K562 (cell line): Measurements from ENCODE around the gene KHSRP. TPM values are rescaled to one million over a fixed set of nuclear protein-coding genes. Genes with fewer than 3 reads are reported as not detected.

Source experiments
- CBFA2T2 ChIP-seq: fragments of 450-650 bp; conservative IDR thresholded peaks from 2 replicates; pipeline ENCODE4 v1.6.1; 2017; ENCODE audit warnings: mild to moderate bottlenecking
- CXXC5 ChIP-seq: fragments of 250-450 bp; sonication (Bioruptor Pico); IDR thresholded peaks from 2 replicates; pipeline ENCODE4 v1.8.0; 2022; ENCODE audit warnings: inconsistent platforms, mild to moderate bottlenecking, moderate library complexity
- E4F1 ChIP-seq: fragments of 250-450 bp; sonication (Bioruptor Pico); IDR thresholded peaks from 2 replicates; pipeline ENCODE4 v1.5.0; 2021; ENCODE audit warnings: mild to moderate bottlenecking, borderline replicate concordance
- EP300 ChIP-seq: IDR thresholded peaks from 2 replicates; pipeline ENCODE4 v1.6.1; 2012; ENCODE audit warnings: low read length, improper control_type of control experiment
- HIVEP1 ChIP-seq: fragments of 250-450 bp; sonication (Bioruptor Pico); IDR thresholded peaks from 2 replicates; pipeline ENCODE4 v1.4.0; 2020; ENCODE audit warnings: mild to moderate bottlenecking
- HMGXB4 ChIP-seq: sonication (generic); formaldehyde crosslinking; IDR thresholded peaks from 2 replicates; pipeline ENCODE4 v1.8.1; 2023; ENCODE audit warnings: mild to moderate bottlenecking, missing genetic modification reagents
- MTA3 ChIP-seq: fragments of 450-650 bp; formaldehyde crosslinking; IDR thresholded peaks from 2 replicates; pipeline ENCODE4 v1.6.1; 2017; ENCODE audit warnings: mild to moderate bottlenecking, borderline replicate concordance
- NCOR1 ChIP-seq: fragments of 450-650 bp; IDR thresholded peaks from 2 replicates; pipeline ENCODE4 v1.6.1; 2016; ENCODE audit warnings: mild to moderate bottlenecking, moderate library complexity
- NFXL1 ChIP-seq: fragments of 450-650 bp; formaldehyde crosslinking; IDR thresholded peaks from 2 replicates; pipeline ENCODE4 v1.4.0; 2021; ENCODE audit warnings: mild to moderate bottlenecking
- RB1 ChIP-seq: fragments of 450-650 bp; IDR thresholded peaks from 2 replicates; pipeline ENCODE4 v1.6.1; 2017; ENCODE audit warnings: low read depth, mild to moderate bottlenecking
- SAFB ChIP-seq: fragments of 200-400 bp; formaldehyde crosslinking; IDR thresholded peaks from 2 replicates; pipeline ENCODE4 v1.6.1; 2017; ENCODE audit warnings: low read depth, low read length, borderline replicate concordance
- SNIP1 ChIP-seq: fragments of 450-650 bp; IDR thresholded peaks from 2 replicates; pipeline ENCODE4 v1.7.1; 2017; ENCODE audit warnings: low read depth, mild to moderate bottlenecking
- SREBF2 ChIP-seq: sonication (generic); formaldehyde crosslinking; IDR thresholded peaks from 2 replicates; pipeline ENCODE4 v1.4.0; 2020; ENCODE audit warnings: mild to moderate bottlenecking, missing genetic modification reagents
- SRSF3 ChIP-seq: fragments of 200-400 bp; formaldehyde crosslinking; IDR thresholded peaks from 2 replicates; pipeline ENCODE4 v1.6.1; 2016; ENCODE audit warnings: mild to moderate bottlenecking, low read length, moderate library complexity; ENCODE audit not compliant: insufficient read depth
- ZKSCAN1 ChIP-seq: fragments of 150-350 bp; IDR thresholded peaks from 2 replicates; pipeline ENCODE4 v1.6.1; 2016; ENCODE audit warnings: low read depth, low read length
- ZNF124 ChIP-seq: sonication (generic); formaldehyde crosslinking; IDR thresholded peaks from 2 replicates; pipeline ENCODE4 v1.8.1; 2022; ENCODE audit warnings: missing genetic modification reagents
- ZNF280A ChIP-seq: fragments of 450-650 bp; IDR thresholded peaks from 2 replicates; pipeline ENCODE4 v1.6.1; 2018; ENCODE audit warnings: mild to moderate bottlenecking, low read depth; ENCODE audit not compliant: partially characterized antibody
- ZNF57 ChIP-seq: fragments of 450-650 bp; formaldehyde crosslinking; IDR thresholded peaks from 2 replicates; pipeline ENCODE4 v1.4.0; 2020; ENCODE audit warnings: mild to moderate bottlenecking, moderate library complexity
- polyA plus RNA-seq, 8 experiments: library from polyadenylated mRNA; depleted of rRNA in 4 of 8; stranded (reverse) in 5 of 8; unstranded in 3 of 8; fragments of >200 nt; fragmentation: Nextera tagmentation in 2 of 8; fragmentation: Illumina TruSeq in 1 of 8; extraction: Ambion mirVana in 2 of 8; extraction: Trizol in 1 of 8; gene quantifications; 2 replicates each; pipeline versions ENCODE4 v1.2.1 to v1.2.3, GENCODE V29; 2011 to 2014; ENCODE audit warnings: inconsistent platforms in 1 of 8, missing spikeins in 1 of 8
- total RNA-seq, 7 experiments: library from RNA; depleted of rRNA in 6 of 7; stranded (reverse); fragments of >200 nt in 6 of 7; fragmentation: Illumina TruSeq in 2 of 7; extraction: Trizol in 2 of 7; gene quantifications; 2 replicates each; pipeline versions ENCODE4 v1.2.1 to v1.2.3, GENCODE V29; 2011 to 2021; ENCODE audit warnings: low replicate concordance in 1 of 7
- TF ChIP-seq, protein P1 (sequence below): IDR thresholded peaks from 3 replicates; pipeline ENCODE4 v1.6.1; 2011; ENCODE audit warnings: borderline replicate concordance, mild to moderate bottlenecking; ENCODE audit not compliant: insufficient read length, insufficient read depth

The KHSRP gene
- total and polyA plus RNA-seq, 9 of the 15 experiments (the other 6 are each of a cell fraction or from before 2014, with no cell fraction given): 4.2 to 564 (median 139) TPM

- TF ChIP-seq ZNF280A (no peak), CBFA2T2 (peak; percentile 71), SREBF2 (CRISPR knock-in tag) (peak; percentile 95; the same call in 1 of the 2 replicates), MTA3 (peak; percentile 92; the same call in 1 of the 2 replicates), SAFB (no peak), ZKSCAN1 (no peak), SRSF3 (no peak), RB1 (0 out of 2 replicates have a peak, but pooled peaks have one; percentile 0), CXXC5 (CRISPR knock-in tag) (peak; percentile 74), ZNF57 (CRISPR knock-in tag) (no peak), NCOR1 (no peak), SNIP1 (no peak), EP300 (no peak), NFXL1 (no peak), HIVEP1 (no peak), ZNF124 (CRISPR knock-in tag) (no peak), E4F1 (CRISPR knock-in tag) (no peak), HMGXB4 (CRISPR knock-in tag) (peak; percentile 95)
- TF ChIP-seq, protein P1, sequence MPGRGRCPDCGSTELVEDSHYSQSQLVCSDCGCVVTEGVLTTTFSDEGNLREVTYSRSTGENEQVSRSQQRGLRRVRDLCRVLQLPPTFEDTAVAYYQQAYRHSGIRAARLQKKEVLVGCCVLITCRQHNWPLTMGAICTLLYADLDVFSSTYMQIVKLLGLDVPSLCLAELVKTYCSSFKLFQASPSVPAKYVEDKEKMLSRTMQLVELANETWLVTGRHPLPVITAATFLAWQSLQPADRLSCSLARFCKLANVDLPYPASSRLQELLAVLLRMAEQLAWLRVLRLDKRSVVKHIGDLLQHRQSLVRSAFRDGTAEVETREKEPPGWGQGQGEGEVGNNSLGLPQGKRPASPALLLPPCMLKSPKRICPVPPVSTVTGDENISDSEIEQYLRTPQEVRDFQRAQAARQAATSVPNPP: no peak
Measured at GRCh38 chr19:6424939-6425731, 524 bp upstream of the KHSRP start (continued).
